HEK293 (cell line): ENCODE measurements around the gene TAS2R1.

Experiments used
- CTCF ChIA-PET: fragments of 350-600 bp; formaldehyde crosslinking; extraction: SDS; loops from one replicate; lab custom pipeline; 2021; ENCODE audit warnings: antibody characterized with exemption; lab: Yijun Ruan, JAX
- POLR2A ChIA-PET: fragments of 300-600 bp; formaldehyde crosslinking; extraction: SDS; loops from one replicate; lab custom pipeline; 2020; ENCODE audit warnings: antibody characterized with exemption, inconsistent platforms; lab: Yijun Ruan, JAX
- H3K27ac ChIP-seq: fragments of 200-500 bp; sonication (Bioruptor generic); 2 replicates; pipeline ENCODE4 v1.5.1; 2014; ENCODE audit warnings: low read depth, low read length, control low read depth, inconsistent platforms; ENCODE audit errors: extremely low read depth
- H3K36me3 ChIP-seq, 2 experiments: fragments of 200-500 bp in 1 of 2; sonication (Bioruptor generic) in 1 of 2; 1 replicate in 1 of 2; 2 replicates in 1 of 2; pipeline ENCODE4 v1.5.1; 2014 to 2017; ENCODE audit warnings: inconsistent platforms in 2 of 2, low read length in 2 of 2; ENCODE audit not compliant: control insufficient read depth in 2 of 2, insufficient read depth in 1 of 2
- H3K4me1 ChIP-seq: fragments of 200-500 bp; sonication (Bioruptor generic); 2 replicates; pipeline ENCODE4 v1.5.1; 2014; ENCODE audit warnings: mild to moderate bottlenecking, low read length, inconsistent platforms; ENCODE audit not compliant: control insufficient read depth, insufficient read depth
- H3K4me3 ChIP-seq: 2 replicates; pipeline ENCODE4 v1.5.1; 2011; ENCODE audit warnings: low read depth, mild to moderate bottlenecking, control low read depth, low read length, moderate library complexity
- H3K9me3 ChIP-seq: fragments of 200-500 bp; sonication (Bioruptor generic); 2 replicates; pipeline ENCODE4 v1.5.1; 2014; ENCODE audit warnings: low read depth, low read length, inconsistent platforms; ENCODE audit not compliant: control insufficient read depth, insufficient read depth
- BCL11A ChIP-seq: fragments of 450-650 bp; formaldehyde crosslinking; IDR thresholded peaks from 2 replicates; pipeline ENCODE4 v1.5.1; 2016; ENCODE audit warnings: low read depth, missing biosample characterization, missing genetic modification characterization
- CTCF ChIP-seq: fragments of 450-650 bp; formaldehyde crosslinking; IDR thresholded peaks from 2 replicates; pipeline ENCODE4 v1.5.1; 2016; ENCODE audit warnings: missing biosample characterization, missing genetic modification characterization
- GFI1B ChIP-seq: fragments of 450-650 bp; formaldehyde crosslinking; IDR thresholded peaks from 2 replicates; pipeline ENCODE4 v1.5.1; 2016; ENCODE audit warnings: missing biosample characterization, missing genetic modification characterization
- KLF1 ChIP-seq: fragments of 450-650 bp; formaldehyde crosslinking; IDR thresholded peaks from 2 replicates; pipeline ENCODE4 v1.5.1; 2016; ENCODE audit warnings: missing biosample characterization, missing genetic modification characterization
- OSR2 ChIP-seq: fragments of 450-650 bp; formaldehyde crosslinking; IDR thresholded peaks from 2 replicates; pipeline ENCODE4 v1.5.1; 2016; ENCODE audit warnings: missing biosample characterization, missing genetic modification characterization
- PRDM2 ChIP-seq: fragments of 450-650 bp; formaldehyde crosslinking; IDR thresholded peaks from 2 replicates; pipeline ENCODE4 v1.5.1; 2016; ENCODE audit warnings: missing biosample characterization, missing genetic modification characterization, borderline replicate concordance
- SP2 ChIP-seq: fragments of 450-650 bp; formaldehyde crosslinking; IDR thresholded peaks from 2 replicates; pipeline ENCODE4 v1.5.1; 2016; ENCODE audit warnings: missing biosample characterization, missing genetic modification characterization
- YY2 ChIP-seq: fragments of 450-650 bp; formaldehyde crosslinking; IDR thresholded peaks from 2 replicates; pipeline ENCODE4 v1.5.1; 2016; ENCODE audit warnings: missing biosample characterization, missing genetic modification characterization
- ZNF138 ChIP-seq: fragments of 450-650 bp; formaldehyde crosslinking; IDR thresholded peaks from 2 replicates; pipeline ENCODE4 v1.5.1; 2016; ENCODE audit warnings: missing biosample characterization, missing genetic modification characterization, borderline replicate concordance
- ZNF416 ChIP-seq: fragments of 450-650 bp; formaldehyde crosslinking; IDR thresholded peaks from 2 replicates; pipeline ENCODE4 v1.5.1; 2016; ENCODE audit warnings: missing biosample characterization, missing genetic modification characterization
- ZNF433 ChIP-seq: fragments of 450-650 bp; formaldehyde crosslinking; IDR thresholded peaks from 2 replicates; pipeline ENCODE4 v1.5.1; 2016; ENCODE audit warnings: missing biosample characterization, missing genetic modification characterization, low read depth
- ZNF449 ChIP-seq: fragments of 450-650 bp; formaldehyde crosslinking; IDR thresholded peaks from 2 replicates; pipeline ENCODE4 v1.5.1; 2017; ENCODE audit warnings: missing biosample characterization, mild to moderate bottlenecking, missing genetic modification characterization, moderate library complexity
- ZNF473 ChIP-seq: fragments of 450-650 bp; formaldehyde crosslinking; IDR thresholded peaks from 2 replicates; pipeline ENCODE4 v1.5.1; 2017; ENCODE audit warnings: missing biosample characterization, missing genetic modification characterization
- ZNF639 ChIP-seq: fragments of 450-650 bp; formaldehyde crosslinking; IDR thresholded peaks from 2 replicates; pipeline ENCODE4 v1.5.1; 2016; ENCODE audit warnings: missing biosample characterization, missing genetic modification characterization
- ZNF660 ChIP-seq: fragments of 450-650 bp; IDR thresholded peaks from 2 replicates; pipeline ENCODE4 v1.5.1; 2018; ENCODE audit warnings: missing biosample characterization, mild to moderate bottlenecking, missing genetic modification characterization

TAS2R1 gene

GRCh38 chr5:9625286-9625685, 4.9 kb downstream of the TAS2R1 start (continued):
- TF ChIP-seq ZNF449 (no peak), GFI1B (tag by site-specific recombination) (no peak), KLF1 (tag by site-specific recombination) (no peak), ZNF416 (no peak), BCL11A (no peak)

GRCh38 chr5:9624196-9624947, 5.8 kb downstream of the TAS2R1 start:
- H3K36me3 ChIP-seq: no peaks in the 10 kb centered on the region
- H3K4me3 ChIP-seq: no peak overlapping the region
- TF ChIP-seq ZNF433 (tag by site-specific recombination) (no peak), ZNF473 (tag by site-specific recombination) (no peak), OSR2 (no peak)
- CTCF ChIA-PET: no interaction called here
- no peaks in the 10 kb centered on the region for H3K4me1 ChIP-seq
- no peaks in the 10 kb centered on the region for H3K9me3 ChIP-seq
- H3K27ac ChIP-seq: no peak overlapping the region
- POLR2A ChIA-PET: no interaction called here

GRCh38 chr5:9623661-9624060, 6.5 kb downstream of the TAS2R1 start:
- ChIA-PET POLR2A (no interaction called here), CTCF (no interaction called here)

GRCh38 chr5:9622971-9623421, 7.2 kb downstream of the TAS2R1 start:
- CTCF ChIA-PET: no interaction called here
- POLR2A ChIA-PET: no interaction called here
- TF ChIP-seq YY2 (no peak), CTCF (tag by site-specific recombination) (no peak), SP2 (no peak), PRDM2 (tag by site-specific recombination) (no peak), ZNF138 (no peak)
- Histone ChIP-seq H3K27ac (no peak overlapping the region), H3K4me3 (no peak overlapping the region), H3K4me1 (no peaks in the 10 kb centered on the region), H3K36me3 (no peaks in the 10 kb centered on the region), H3K9me3 (no peaks in the 10 kb centered on the region)

More at GRCh38 chr5:9623661-9624060, 6.5 kb downstream of the TAS2R1 start:
- Histone ChIP-seq H3K27ac (no peak overlapping the region), H3K4me3 (no peak overlapping the region), H3K4me1 (no peaks in the 10 kb centered on the region), H3K9me3 (no peaks in the 10 kb centered on the region), H3K36me3 (no peaks in the 10 kb centered on the region)
- TF ChIP-seq ZNF660 (tag by site-specific recombination): no peak
- TF ChIP-seq ZNF639: no peak
